Loucy (cell line): ENCODE data around the gene C1orf167.

ENCODE experiments used
- H2AFZ ChIP-seq: fragments of 200-600 bp; sonication (generic); 2 replicates; pipeline ENCODE4 v1.6.0; 2016; ENCODE audit warnings: antibody characterized with exemption, mild to moderate bottlenecking, low read length, moderate library complexity
- H3F3A ChIP-seq: fragments of 200-600 bp; 2 replicates; pipeline ENCODE4 v1.6.0; 2016; ENCODE audit warnings: antibody characterized with exemption, low read depth, mild to moderate bottlenecking
- H3K27me3 ChIP-seq: fragments of 200-600 bp; sonication (generic); 2 replicates; pipeline ENCODE4 v1.6.1; 2014; ENCODE audit warnings: low read length, mild to moderate bottlenecking; ENCODE audit not compliant: insufficient read depth, poor library complexity, severe bottlenecking
- H3K36me3 ChIP-seq: fragments of 200-600 bp; sonication (generic); 2 replicates; pipeline ENCODE4 v1.6.1; 2016; ENCODE audit warnings: low read length; ENCODE audit not compliant: insufficient read depth
- H3K4me1 ChIP-seq: fragments of 200-600 bp; sonication (generic); 2 replicates; pipeline ENCODE4 v1.5.1; 2014; ENCODE audit warnings: low read length, mild to moderate bottlenecking; ENCODE audit not compliant: insufficient read depth, poor library complexity, severe bottlenecking
- H3K4me2 ChIP-seq: fragments of 200-600 bp; sonication (generic); 2 replicates; pipeline ENCODE4 v1.6.0; 2014; ENCODE audit warnings: antibody characterized with exemption, low read length, low read depth, mild to moderate bottlenecking; ENCODE audit not compliant: poor library complexity, severe bottlenecking
- H3K4me3 ChIP-seq: fragments of 200-600 bp; sonication (generic); 2 replicates; pipeline ENCODE4 v1.5.1; 2014; ENCODE audit warnings: low read length, mild to moderate bottlenecking, mixed read lengths; ENCODE audit not compliant: poor library complexity, severe bottlenecking
- H3K79me2 ChIP-seq: fragments of 200-600 bp; sonication (generic); 2 replicates; pipeline ENCODE4 v1.6.1; 2014; ENCODE audit warnings: low read length; ENCODE audit not compliant: insufficient read depth
- H3K9ac ChIP-seq: fragments of 200-600 bp; sonication (generic); 2 replicates; pipeline ENCODE4 v1.6.0; 2014; ENCODE audit warnings: mild to moderate bottlenecking, low read depth, low read length, moderate library complexity; ENCODE audit not compliant: poor library complexity, severe bottlenecking
- H3K9me2 ChIP-seq: fragments of 200-600 bp; sonication (generic); replicated peaks from 2 replicates; pipeline ENCODE4 v1.6.1; 2016; ENCODE audit warnings: low read depth, low read length, mixed read lengths
- H3K9me3 ChIP-seq: fragments of 200-600 bp; sonication (generic); 2 replicates; pipeline ENCODE4 v1.6.1; 2014; ENCODE audit warnings: mild to moderate bottlenecking, antibody characterized with exemption, low read length, low read depth; ENCODE audit not compliant: insufficient read depth
- H4K20me1 ChIP-seq: fragments of 200-600 bp; sonication (generic); 2 replicates; pipeline ENCODE4 v1.6.0; 2014; ENCODE audit warnings: antibody characterized with exemption, low read length, mild to moderate bottlenecking; ENCODE audit not compliant: insufficient read depth, poor library complexity, severe bottlenecking
- CTCF ChIP-seq: fragments of 200-600 bp; sonication (generic); conservative IDR thresholded peaks from 2 replicates; pipeline ENCODE4 v1.5.1; 2014; ENCODE audit warnings: mild to moderate bottlenecking, antibody characterized with exemption, low read length
- EZH2phosphoT487 ChIP-seq: fragments of 200-600 bp; IDR thresholded peaks from 2 replicates; pipeline ENCODE4 v1.6.1; 2018; ENCODE audit warnings: antibody characterized with exemption, mild to moderate bottlenecking, moderate library complexity, borderline replicate concordance

C1orf167 gene

GRCh38 chr1:11761285-11761684 is 708 bp upstream of the C1orf167 start:
- Histone ChIP-seq H3K4me2 (no peak overlapping the region), H3K4me1 (no peaks in the 10 kb centered on the region), H3K4me3 (no peak overlapping the region), H3K27me3 (no peaks in the 10 kb centered on the region), H3F3A (no peaks in the 10 kb centered on the region), H2AFZ (no peak overlapping the region), H3K79me2 (no peaks in the 10 kb centered on the region), H3K36me3 (no peaks in the 10 kb centered on the region), H3K9ac (no peak overlapping the region), H3K9me2 (no peaks in the 10 kb centered on the region), H4K20me1 (no peaks in the 10 kb centered on the region), H3K9me3 (no peaks in the 10 kb centered on the region)
- TF ChIP-seq CTCF: no peak
- TF ChIP-seq EZH2phosphoT487: no peak

- H3K4me1 ChIP-seq: no peaks in the 10 kb centered on the region
- no peaks in the 10 kb centered on the region for H3K79me2 ChIP-seq
- no peaks in the 10 kb centered on the region for H3K27me3 ChIP-seq
- TF ChIP-seq EZH2phosphoT487 (no peak), CTCF (no peak)
- no peak overlapping the region for H2AFZ ChIP-seq
- no peak overlapping the region for H3K9ac ChIP-seq
- H3F3A ChIP-seq: no peaks in the 10 kb centered on the region
- H3K4me3 ChIP-seq: no peak overlapping the region
- no peaks in the 10 kb centered on the region for H3K9me2 ChIP-seq
- H3K9me3 ChIP-seq: no peaks in the 10 kb centered on the region
- H3K4me2 ChIP-seq: no peak overlapping the region
- no peaks in the 10 kb centered on the region for H4K20me1 ChIP-seq
- no peaks in the 10 kb centered on the region for H3K36me3 ChIP-seq
Observed at GRCh38 chr1:11764115-11764514, 2.1 kb downstream of the C1orf167 start.

GRCh38 chr1:11764519-11764918 is 2.5 kb downstream of the C1orf167 start:
- TF ChIP-seq CTCF (no peak), EZH2phosphoT487 (no peak)
- Histone ChIP-seq H2AFZ (no peak overlapping the region), H3K9ac (no peak overlapping the region), H3K4me1 (no peaks in the 10 kb centered on the region), H3K27me3 (no peaks in the 10 kb centered on the region), H3K9me2 (no peaks in the 10 kb centered on the region), H3F3A (no peaks in the 10 kb centered on the region), H3K36me3 (no peaks in the 10 kb centered on the region), H3K79me2 (no peaks in the 10 kb centered on the region), H3K9me3 (no peaks in the 10 kb centered on the region), H3K4me2 (no peak overlapping the region), H4K20me1 (no peaks in the 10 kb centered on the region), H3K4me3 (no peak overlapping the region)
